Right atrium auricular region (tissue), 2 donors: Measurements from ENCODE around the gene KCNQ1. TPM values are rescaled to one million over a fixed set of nuclear protein-coding genes. Genes with fewer than 3 reads are reported as not detected.

Source experiments
- DNase-seq: peaks from one replicate; pipeline ENCODE4 v3.0.0-alpha.2; 2019; ENCODE audit warnings: low spot score
- H3K27ac ChIP-seq, 2 donors: fragments of 200-600 bp; sonication (generic); 1 replicate in 1 of 2; 2 replicates in 1 of 2; pipeline ENCODE4 v1.5.1; 2016 to 2019
- H3K27me3 ChIP-seq, 2 donors: fragments of 200-600 bp; sonication (generic); one replicate each; pipeline versions ENCODE4 v1.5.1 to v1.6.0; 2017 to 2019
- H3K36me3 ChIP-seq: fragments of 200-600 bp; sonication (generic); one replicate; pipeline ENCODE4 v1.5.1; 2016
- H3K4me1 ChIP-seq, 2 donors: fragments of 200-600 bp; sonication (generic); one replicate each; pipeline versions ENCODE4 v1.5.1 to v1.6.0; 2017 to 2019
- H3K4me3 ChIP-seq, 2 donors: fragments of 200-600 bp; sonication (generic); 1 replicate in 1 of 2; 2 replicates in 1 of 2; pipeline ENCODE4 v1.5.1; 2017 to 2019; ENCODE audit warnings: mild to moderate bottlenecking in 1 of 2, moderate library complexity in 1 of 2
- H3K9me3 ChIP-seq, 2 donors: fragments of 200-600 bp; sonication (generic); one replicate each; pipeline ENCODE4 v1.5.1; 2019
- total RNA-seq, 2 donors: library from RNA; depleted of rRNA; stranded (reverse); fragments of >200 nt; gene quantifications; one replicate each; pipeline ENCODE4 v1.1.0, GENCODE V29; 2016
- TF ChIP-seq, protein P1 (sequence below), 2 donors: fragments of 200-600 bp; sonication (generic); IDR thresholded peaks; one replicate each; pipeline ENCODE4 v1.5.1; 2019; ENCODE audit warnings: antibody characterized with exemption in 2 of 2

KCNQ1 gene
- total RNA-seq, 2 donors from 2014 or later = 12.7 to 25.1 TPM

DNA sequence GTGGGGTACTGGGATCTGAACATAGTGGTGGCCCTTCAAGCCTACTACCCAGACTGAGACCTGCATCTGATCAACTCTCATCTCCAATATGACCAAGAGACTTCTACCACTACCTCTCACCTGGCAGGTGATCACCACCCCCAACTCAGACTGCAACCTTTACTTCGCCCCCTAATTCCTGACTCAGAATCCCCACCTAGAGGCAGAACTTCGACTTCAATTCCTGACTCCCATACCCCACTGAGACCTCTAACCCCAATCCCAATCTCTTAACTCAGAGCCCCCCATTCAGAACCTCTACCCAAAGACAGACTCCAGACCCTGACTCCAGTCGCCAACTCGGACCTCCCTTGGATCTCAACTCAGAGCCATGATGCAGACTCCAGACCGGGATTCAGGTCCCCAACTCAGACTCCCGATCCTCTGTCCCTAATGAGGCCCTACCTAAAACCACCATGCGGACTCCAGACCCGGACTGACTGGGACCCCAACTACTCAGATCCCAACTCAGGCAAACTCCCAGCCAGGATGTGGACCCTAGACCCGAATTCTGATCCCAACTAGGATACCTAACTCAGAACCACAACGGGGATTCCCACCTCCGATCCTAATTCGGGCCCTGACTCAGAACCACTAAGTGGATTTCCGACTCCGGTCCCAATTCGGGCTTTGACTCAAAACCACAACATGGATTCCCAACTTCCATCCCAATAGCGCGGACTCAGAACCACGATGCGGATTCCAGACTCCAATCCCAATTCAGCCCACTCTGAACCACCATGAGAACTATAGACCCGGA lies 253.8 kb downstream of the KCNQ1 start:
- Histone ChIP-seq H3K27me3 (no peaks in the 10 kb centered on the region), H3K4me3 (peak overlapping the region; percentile 68 to 70), H3K27ac (peak overlapping the region in 1 of 2 donors; percentile 81), H3K4me1 (peaks cover 0 to 35% of the 10 kb centered on the region in 2 donors), H3K9me3 (no peaks in the 10 kb centered on the region), H3K36me3 (no peaks in the 10 kb centered on the region)
- no peak for DNase-seq
- TF ChIP-seq, protein P1, sequence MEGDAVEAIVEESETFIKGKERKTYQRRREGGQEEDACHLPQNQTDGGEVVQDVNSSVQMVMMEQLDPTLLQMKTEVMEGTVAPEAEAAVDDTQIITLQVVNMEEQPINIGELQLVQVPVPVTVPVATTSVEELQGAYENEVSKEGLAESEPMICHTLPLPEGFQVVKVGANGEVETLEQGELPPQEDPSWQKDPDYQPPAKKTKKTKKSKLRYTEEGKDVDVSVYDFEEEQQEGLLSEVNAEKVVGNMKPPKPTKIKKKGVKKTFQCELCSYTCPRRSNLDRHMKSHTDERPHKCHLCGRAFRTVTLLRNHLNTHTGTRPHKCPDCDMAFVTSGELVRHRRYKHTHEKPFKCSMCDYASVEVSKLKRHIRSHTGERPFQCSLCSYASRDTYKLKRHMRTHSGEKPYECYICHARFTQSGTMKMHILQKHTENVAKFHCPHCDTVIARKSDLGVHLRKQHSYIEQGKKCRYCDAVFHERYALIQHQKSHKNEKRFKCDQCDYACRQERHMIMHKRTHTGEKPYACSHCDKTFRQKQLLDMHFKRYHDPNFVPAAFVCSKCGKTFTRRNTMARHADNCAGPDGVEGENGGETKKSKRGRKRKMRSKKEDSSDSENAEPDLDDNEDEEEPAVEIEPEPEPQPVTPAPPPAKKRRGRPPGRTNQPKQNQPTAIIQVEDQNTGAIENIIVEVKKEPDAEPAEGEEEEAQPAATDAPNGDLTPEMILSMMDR (IDR thresholded peaks at IDR 0.05) = no peak

DNA sequence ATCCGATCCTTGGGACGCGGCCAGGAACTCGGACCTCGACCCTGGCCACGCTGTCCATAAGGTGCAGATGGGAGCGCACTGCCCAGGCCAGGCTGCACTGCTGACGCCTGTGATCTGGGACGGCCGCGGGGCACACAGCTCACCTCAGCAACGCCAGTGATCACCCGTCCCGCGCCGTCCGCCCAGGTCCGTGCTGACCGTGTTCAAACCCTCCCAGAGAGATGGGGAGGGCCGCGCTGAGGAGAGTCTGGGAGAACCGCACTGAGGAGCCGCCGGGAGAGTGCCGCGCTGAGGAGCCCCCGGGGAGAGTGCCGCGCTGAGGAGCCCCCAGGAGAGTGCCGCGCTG lies 254.3 kb downstream of the KCNQ1 start:
- TF ChIP-seq, protein P1 (IDR thresholded peaks at IDR 0.05) = no peak
- Histone ChIP-seq H3K4me3 (peak overlapping the region; percentile 68 to 70), H3K4me1 (peaks cover 0 to 29% of the 10 kb centered on the region in 2 donors), H3K9me3 (no peaks in the 10 kb centered on the region), H3K27me3 (no peaks in the 10 kb centered on the region), H3K36me3 (no peaks in the 10 kb centered on the region), H3K27ac (peak overlapping the region; percentile 81)
- DNase-seq = no peak

DNA sequence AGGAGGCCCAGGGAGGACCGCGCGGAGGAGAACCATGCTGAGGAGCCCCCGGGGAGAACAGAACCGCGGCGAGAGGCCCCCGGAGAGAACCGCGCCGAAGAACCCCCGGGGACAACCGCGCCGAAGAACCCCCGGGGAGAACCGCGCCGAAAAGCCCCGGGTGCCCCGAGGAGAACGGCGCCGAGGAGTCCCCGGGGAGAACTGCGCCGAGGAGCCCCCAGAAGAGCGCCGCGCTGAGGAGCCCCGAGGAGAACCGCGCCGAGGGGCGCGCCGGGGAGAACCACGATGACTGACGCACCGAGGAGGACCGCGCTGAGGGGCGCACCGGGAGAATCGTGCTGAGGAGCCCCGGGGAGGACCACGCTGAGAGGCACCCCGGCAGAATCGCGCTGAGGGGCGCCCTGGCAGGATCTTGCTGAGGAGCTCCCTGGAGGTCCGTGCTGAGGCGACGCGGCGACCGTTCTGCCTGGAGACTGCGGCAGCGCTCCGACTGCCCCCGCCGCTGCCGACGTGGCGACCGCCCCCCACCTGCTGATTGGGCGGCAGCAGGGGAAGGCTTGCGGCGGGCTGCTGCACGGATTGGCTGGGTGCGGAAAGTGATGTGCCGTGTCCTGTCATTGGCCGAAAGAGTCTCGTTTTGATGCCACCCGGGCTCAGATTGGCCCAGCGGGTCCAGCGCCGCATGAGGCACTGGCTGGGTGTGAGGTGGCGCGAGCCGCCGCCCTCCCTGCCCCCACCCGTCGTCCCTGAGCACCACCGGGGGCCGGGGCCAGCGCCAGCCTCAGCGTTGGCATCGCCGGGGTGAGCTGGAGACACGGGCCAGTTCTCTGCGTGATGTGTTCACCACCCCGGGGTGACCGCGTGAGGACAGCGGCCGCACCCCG lies 255.0 kb downstream of the KCNQ1 start, which contains the start of gene KCNQ1OT1:
Gene KCNQ1OT1 (minus strand): TSS at position 464 of the 884 bp plus-strand sequence.
- peaks cover 0 to 23% of the 10 kb centered on the region in 2 donors for H3K4me1 ChIP-seq
- peak; percentile 95 for DNase-seq
- no peaks in the 10 kb centered on the region for H3K9me3 ChIP-seq
- TF ChIP-seq, protein P1 (IDR thresholded peaks at IDR 0.05) = no peak
- H3K36me3 ChIP-seq = no peaks in the 10 kb centered on the region
- peak within 1 kb of the TSS; percentile 68 to 70 for H3K4me3 ChIP-seq
- no peaks in the 10 kb centered on the region for H3K27me3 ChIP-seq
- H3K27ac ChIP-seq = peak within 1 kb of the TSS; percentile 89 to 92

DNA sequence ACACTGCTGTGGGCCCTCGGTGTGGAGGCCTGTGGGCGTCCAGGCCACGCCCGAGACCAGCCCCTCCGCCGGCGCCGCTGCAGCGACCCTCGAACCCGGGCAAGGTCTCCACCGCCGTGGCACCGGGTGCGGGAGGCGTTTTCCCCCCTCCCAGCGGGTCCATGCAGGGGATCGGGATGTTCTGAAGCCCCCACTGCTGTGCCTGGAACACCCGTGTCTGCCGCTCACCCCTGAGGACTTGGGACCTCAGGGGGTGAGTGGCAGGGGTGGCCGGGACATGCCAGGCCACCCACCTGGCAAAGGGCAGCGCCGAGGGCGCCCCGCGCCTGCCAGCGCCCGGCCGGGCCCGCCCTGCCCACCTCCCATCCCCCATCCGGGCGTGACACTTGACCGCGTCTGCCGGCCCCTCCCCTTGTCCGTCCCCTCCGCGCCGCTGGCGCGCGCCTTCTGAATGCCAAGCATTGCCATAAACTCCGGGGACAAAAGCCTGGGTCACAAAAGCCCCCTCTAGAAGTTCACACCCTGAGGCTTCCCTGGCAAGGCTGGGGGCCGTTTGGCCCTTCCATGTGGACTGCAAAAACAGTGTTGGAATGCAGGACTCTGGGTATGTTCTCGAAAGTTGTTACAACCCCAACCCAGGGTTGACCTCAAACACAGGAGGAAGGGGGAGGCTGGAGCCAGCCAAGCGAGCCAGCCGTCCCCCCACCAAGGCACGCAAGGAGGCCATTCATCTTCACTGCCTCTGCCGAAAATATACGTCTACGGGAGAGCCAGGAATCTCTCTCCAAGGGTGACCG lies 255.8 kb downstream of the KCNQ1 start:
- H3K36me3 ChIP-seq = no peaks in the 10 kb centered on the region
- peak overlapping the region; percentile 89 to 92 for H3K27ac ChIP-seq
- TF ChIP-seq, protein P1 (IDR thresholded peaks at IDR 0.05) = no peak
- H3K9me3 ChIP-seq = no peaks in the 10 kb centered on the region
- H3K27me3 ChIP-seq = no peaks in the 10 kb centered on the region
- H3K4me3 ChIP-seq = peak overlapping the region; percentile 53 to 70
- peak; percentile 72 for DNase-seq
- peaks cover 0 to 15% of the 10 kb centered on the region in 2 donors for H3K4me1 ChIP-seq

DNA sequence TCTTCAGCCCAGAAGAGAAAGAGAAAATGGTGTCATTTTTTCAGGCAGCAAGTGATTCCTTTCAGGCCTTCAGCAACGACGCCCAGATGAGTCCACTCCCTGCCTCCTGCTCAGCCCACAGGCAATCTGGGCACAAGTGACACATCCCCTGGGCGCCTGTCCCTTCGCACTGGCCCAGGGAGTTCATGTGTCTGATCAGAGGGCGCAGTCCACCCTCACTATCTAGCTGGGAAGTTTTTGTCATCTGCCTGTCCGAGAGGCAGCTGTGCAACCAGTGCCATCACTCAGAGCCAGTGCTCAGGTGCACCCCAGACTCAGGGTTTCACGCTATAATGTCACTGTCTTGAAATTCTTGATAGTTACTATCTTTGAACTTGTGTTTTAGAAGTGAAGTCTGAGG lies 256.4 kb downstream of the KCNQ1 start:
- no peaks in the 10 kb centered on the region for H3K9me3 ChIP-seq
- no peaks in the 10 kb centered on the region for H3K36me3 ChIP-seq
- H3K27ac ChIP-seq = peak overlapping the region; percentile 89 to 92
- no peaks in the 10 kb centered on the region for H3K27me3 ChIP-seq
- peaks cover 0 to 9% of the 10 kb centered on the region in 2 donors for H3K4me1 ChIP-seq
- DNase-seq = no peak
- no peak overlapping the region for H3K4me3 ChIP-seq
- TF ChIP-seq, protein P1 (IDR thresholded peaks at IDR 0.05) = no peak
